DOHH2 (cell line): Measurements from ENCODE around the gene OBP2B.

Source experiments
- CTCF ChIP-seq: fragments of 200-600 bp; sonication (generic); IDR thresholded peaks from one replicate; pipeline ENCODE4 v1.5.1; 2014; ENCODE audit warnings: antibody characterized with exemption, mild to moderate bottlenecking, low read depth, low read length; ENCODE audit not compliant: poor library complexity, severe bottlenecking
- EZH2phosphoT487 ChIP-seq: fragments of 200-600 bp; sonication (generic); IDR thresholded peaks from 2 replicates; pipeline ENCODE4 v1.6.1; 2017; ENCODE audit warnings: borderline replicate concordance, mild to moderate bottlenecking, antibody characterized with exemption, low read length, moderate library complexity, mixed read lengths

GRCh38 chr9:133201424-133202144 is 7.5 kb downstream of the OBP2B start:
- TF ChIP-seq CTCF (no peak), EZH2phosphoT487 (no peak)
